GM12801 (cell line): ENCODE results near the gene PPP1R14D.

Source experiments
- CTCF ChIP-seq: IDR thresholded peaks from one replicate; pipeline ENCODE4 v1.5.1; 2011; ENCODE audit warnings: control low read depth; ENCODE audit not compliant: insufficient read length; ENCODE audit errors: extremely low read depth

The PPP1R14D gene

GRCh38 chr15:40846841-40847222 lies 18.3 kb upstream of the PPP1R14D start:
- TF ChIP-seq CTCF: no peak

GRCh38 chr15:40845511-40846284 lies 17.2 kb upstream of the PPP1R14D start:
- no peak for TF ChIP-seq CTCF

- TF ChIP-seq CTCF: no peak
Observed at GRCh38 chr15:40845036-40845435, 16.5 kb upstream of the PPP1R14D start.

GRCh38 chr15:40844696-40845030 lies 16.2 kb upstream of the PPP1R14D start:
- no peak for TF ChIP-seq CTCF

GRCh38 chr15:40843885-40844695 lies 15.6 kb upstream of the PPP1R14D start, which contains the start of gene SPINT1:
Gene SPINT1 (plus strand): TSS chr15:40844048. CDS start chr15:40844555, 507 bp downstream.
- TF ChIP-seq CTCF: no peak

GRCh38 chr15:40843261-40843884 lies 14.9 kb upstream of the PPP1R14D start:
- no peak for TF ChIP-seq CTCF

- no peak for TF ChIP-seq CTCF
Observed at GRCh38 chr15:40841741-40842140, 13.2 kb upstream of the PPP1R14D start.
